Testis (tissue), 2 donors: ENCODE data around the gene NCKAP5.

Experiments used
- CTCF ChIP-seq, 3 experiments: fragments of 450-650 bp in 2 of 3; fragments of 200-600 bp in 1 of 3; sonication (generic) in 1 of 3; IDR thresholded peaks; one replicate each; pipeline ENCODE4 v1.5.1; 2016 to 2019; ENCODE audit warnings: antibody characterized with exemption in 3 of 3, mild to moderate bottlenecking in 2 of 3, moderate library complexity in 1 of 3
- POLR2A ChIP-seq: fragments of 450-650 bp; IDR thresholded peaks from one replicate; pipeline ENCODE4 v1.6.1; 2017; ENCODE audit warnings: antibody characterized with exemption, mild to moderate bottlenecking, moderate library complexity

GRCh38 chr2:132758995-132759394, 809.3 kb downstream of the NCKAP5 start:
- TF ChIP-seq CTCF (IDR thresholded peaks at IDR 0.05) (no peak), POLR2A (no peak)
